DLD1 (cell line): ENCODE data around the gene ODAD3.

Experiments used
- in situ Hi-C: cut with HindIII; loops from 2 replicates; pipeline ENCODE4 v1.10.0; 2017; ENCODE audit warnings: low sequenced_read_pairs

Gene ODAD3

GRCh38 chr19:11378319-11379189 lies 56.4 kb downstream of the ODAD3 start:
- in situ Hi-C loops, result no loop called here

- in situ Hi-C loops, result no loop called here
Measured at GRCh38 chr19:11377756-11378155, 57.2 kb downstream of the ODAD3 start.

GRCh38 chr19:11377237-11377636 lies 57.7 kb downstream of the ODAD3 start:
- in situ Hi-C loops, result no loop called here

- in situ Hi-C loops, result no loop called here
Measured at GRCh38 chr19:11375143-11375948, 59.6 kb downstream of the ODAD3 start.

GRCh38 chr19:11374433-11375142 lies 60.3 kb downstream of the ODAD3 start, which contains the start of gene SWSAP1:
Gene SWSAP1 (plus strand): TSS chr19:11374666. CDS start chr19:11374681, 15 bp downstream.
- in situ Hi-C loops, result no loop called here

GRCh38 chr19:11373885-11374432 lies 61.0 kb downstream of the ODAD3 start:
- in situ Hi-C loops, result no loop called here

GRCh38 chr19:11373166-11373884 lies 61.6 kb downstream of the ODAD3 start:
- in situ Hi-C loops, result no loop called here

- in situ Hi-C loops, result no loop called here
Measured at GRCh38 chr19:11370744-11371143, 64.2 kb downstream of the ODAD3 start.
